SK-N-SH (cell line): ENCODE results near the gene OR51S1. TPM values are rescaled to one million over a fixed set of nuclear protein-coding genes. Genes with fewer than 3 reads are reported as not detected.

ENCODE experiments used
- CTCF ChIA-PET: fragments of 300-600, 350-600 bp; formaldehyde crosslinking; extraction: SDS; loops from one replicate; lab custom pipeline; 2021; lab: Yijun Ruan, JAX
- POLR2A ChIA-PET: fragments of 350-600 bp; sonication (Branson Sonifier 250); formaldehyde crosslinking; extraction: SDS; loops from one replicate; lab custom pipeline; 2020; ENCODE audit warnings: antibody characterized with exemption, inconsistent platforms; lab: Yijun Ruan, JAX
- DNase-seq: peaks from one replicate; pipeline ENCODE4 v3.0.0; 2012
- H2AFZ ChIP-seq: fragments of 200-600 bp; sonication (generic); 2 replicates; pipeline ENCODE4 v1.8.1; 2016; ENCODE audit warnings: antibody characterized with exemption, mild to moderate bottlenecking, low read depth
- H3F3A ChIP-seq: fragments of 200-600 bp; sonication (generic); replicated peaks from 2 replicates; pipeline ENCODE3; 2016; ENCODE audit warnings: antibody characterized with exemption, mild to moderate bottlenecking; ENCODE audit not compliant: insufficient read depth
- H3K27ac ChIP-seq, 2 experiments: fragments of 200-500 bp in 1 of 2; fragments of 200-600 bp in 1 of 2; sonication (Bioruptor generic) in 1 of 2; sonication (generic), shearing (Covaris generic) in 1 of 2; 2 replicates each; pipeline versions ENCODE4 v1.5.1 to v1.6.1; 2014 to 2016; ENCODE audit warnings: low read depth in 2 of 2, inconsistent platforms in 1 of 2, low read length in 1 of 2, mild to moderate bottlenecking in 1 of 2, mixed read lengths in 1 of 2
- H3K27me3 ChIP-seq: fragments of 200-600 bp; sonication (generic), shearing (Covaris generic); 2 replicates; pipeline ENCODE4 v1.6.1; 2016; ENCODE audit warnings: mixed run types; ENCODE audit not compliant: insufficient read depth
- H3K36me3 ChIP-seq, 2 experiments: fragments of 200-500 bp in 1 of 2; fragments of 200-600 bp in 1 of 2; sonication (Bioruptor generic) in 1 of 2; sonication (generic) in 1 of 2; replicated peaks in 1 of 2; 2 replicates each; pipeline versions ENCODE3 to v1.5.1; 2014 to 2016; ENCODE audit warnings: low read length in 1 of 2, mild to moderate bottlenecking in 1 of 2; ENCODE audit not compliant: insufficient read depth in 2 of 2, control insufficient read depth in 1 of 2
- H3K4me1 ChIP-seq, 2 experiments: fragments of 200-500 bp in 1 of 2; fragments of 200-600 bp in 1 of 2; sonication (Bioruptor generic) in 1 of 2; sonication (generic), shearing (Covaris generic) in 1 of 2; 2 replicates each; pipeline versions ENCODE4 v1.5.1 to v1.6.1; 2014 to 2016; ENCODE audit warnings: low read depth in 1 of 2, low read length in 1 of 2, mixed run types in 1 of 2; ENCODE audit not compliant: insufficient read depth in 2 of 2, control insufficient read depth in 1 of 2
- H3K4me2 ChIP-seq: fragments of 200-600 bp; sonication (generic), shearing (Covaris generic); 2 replicates; pipeline ENCODE4 v1.6.1; 2017; ENCODE audit warnings: mixed run types
- H3K4me3 ChIP-seq, 2 experiments: fragments of 200-500 bp in 1 of 2; fragments of 200-600 bp in 1 of 2; sonication (Bioruptor generic) in 1 of 2; sonication (generic), shearing (Covaris generic) in 1 of 2; 2 replicates each; pipeline versions ENCODE4 v1.5.1 to v1.8.1; 2014 to 2016; ENCODE audit warnings: low read depth in 2 of 2, inconsistent platforms in 1 of 2, low read length in 1 of 2, mild to moderate bottlenecking in 1 of 2, mixed read lengths in 1 of 2, moderate library complexity in 1 of 2
- H3K79me2 ChIP-seq: fragments of 200-600 bp; sonication (generic); 2 replicates; pipeline ENCODE4 v1.8.1; 2017; ENCODE audit warnings: mild to moderate bottlenecking; ENCODE audit not compliant: insufficient read depth
- H3K9ac ChIP-seq: fragments of 200-600 bp; sonication (generic); 2 replicates; pipeline ENCODE4 v1.6.1; 2017; ENCODE audit warnings: mixed run types
- H3K9me2 ChIP-seq: fragments of 200-600 bp; sonication (generic); 2 replicates; pipeline ENCODE4 v1.6.1; 2017; ENCODE audit warnings: mixed run types
- H3K9me3 ChIP-seq: fragments of 200-600 bp; sonication (generic); 2 replicates; pipeline ENCODE4 v1.6.1; 2017; ENCODE audit warnings: mixed run types, mild to moderate bottlenecking, moderate library complexity
- H4K20me1 ChIP-seq: fragments of 200-600 bp; sonication (generic); 2 replicates; pipeline ENCODE4 v1.6.1; 2017; ENCODE audit warnings: mild to moderate bottlenecking, mixed run types; ENCODE audit not compliant: insufficient read depth
- EP300 ChIP-seq, 2 experiments: IDR thresholded peaks; 2 replicates each; pipeline versions ENCODE4 v1.4.0 to v1.6.1; 2012; ENCODE audit warnings: borderline replicate concordance in 1 of 2, low read depth in 1 of 2, low read length in 1 of 2
- EZH2phosphoT487 ChIP-seq: fragments of 200-600 bp; sonication (generic); IDR thresholded peaks from 2 replicates; pipeline ENCODE4 v1.6.1; 2017; ENCODE audit warnings: low read depth, mixed run types, mild to moderate bottlenecking, antibody characterized with exemption, moderate library complexity, borderline replicate concordance
- FOSL2 ChIP-seq: IDR thresholded peaks from 2 replicates; pipeline ENCODE4 v1.4.0; 2012; ENCODE audit warnings: low read depth, mild to moderate bottlenecking, moderate library complexity, borderline replicate concordance
- FOXJ3 ChIP-seq: sonication (generic); formaldehyde crosslinking; IDR thresholded peaks from 2 replicates; pipeline ENCODE4 v1.5.1; 2020; ENCODE audit warnings: mild to moderate bottlenecking, missing genetic modification reagents
- FOXM1 ChIP-seq: IDR thresholded peaks from 2 replicates; pipeline ENCODE4 v1.4.0; 2012; ENCODE audit warnings: low read depth, mild to moderate bottlenecking
- GABPA ChIP-seq: IDR thresholded peaks from 2 replicates; pipeline ENCODE4 v1.4.0; 2012; ENCODE audit warnings: low read depth, mild to moderate bottlenecking
- GATA2 ChIP-seq: sonication (generic); formaldehyde crosslinking; IDR thresholded peaks from 2 replicates; pipeline ENCODE4 v1.5.0; 2020; ENCODE audit warnings: mild to moderate bottlenecking, missing genetic modification reagents
- MEF2A ChIP-seq: IDR thresholded peaks from 2 replicates; pipeline ENCODE4 v1.4.0; 2012; ENCODE audit warnings: low read depth, borderline replicate concordance
- MXI1 ChIP-seq: IDR thresholded peaks from 2 replicates; pipeline ENCODE4 v1.6.1; 2012; ENCODE audit warnings: mild to moderate bottlenecking, low read depth, low read length, improper control_type of control experiment
- NFIC ChIP-seq: IDR thresholded peaks from 2 replicates; pipeline ENCODE4 v1.4.0; 2012; ENCODE audit warnings: borderline replicate concordance
- NRF1 ChIP-seq: IDR thresholded peaks from 2 replicates; pipeline ENCODE4 v1.6.1; 2012; ENCODE audit warnings: low read depth, mild to moderate bottlenecking, low read length
- RAD21 ChIP-seq: IDR thresholded peaks from 2 replicates; pipeline ENCODE4 v1.6.1; 2012; ENCODE audit warnings: mild to moderate bottlenecking, low read length
- SIN3A ChIP-seq: IDR thresholded peaks from 2 replicates; pipeline ENCODE4 v1.6.1; 2012; ENCODE audit warnings: low read depth, mild to moderate bottlenecking, low read length, moderate library complexity, borderline replicate concordance
- SMC3 ChIP-seq: IDR thresholded peaks from 2 replicates; pipeline ENCODE4 v1.6.1; 2012; ENCODE audit warnings: low read depth, low read length, improper control_type of control experiment
- WGBS: methylation state at CpG from one replicate; pipeline ENCODE4 v1.1.6; 2017; ENCODE audit warnings: low lambda C conversion rate; 5-methylcytosine and 5-hydroxymethylcytosine counted together
- polyA plus RNA-seq, 3 experiments: library from polyadenylated mRNA; depleted of rRNA; stranded (reverse); fragments of >200 nt; gene quantifications; 2 replicates each; pipeline ENCODE4 v1.2.3, GENCODE V29; 2012
- TF ChIP-seq, protein P1 (sequence below): fragments of 150-350 bp; IDR thresholded peaks from 2 replicates; pipeline ENCODE4 v1.6.1; 2017; ENCODE audit warnings: antibody characterized with exemption, low read length, low read depth, borderline replicate concordance
- TF ChIP-seq, protein P2 (sequence below): fragments of 200-600 bp; sonication (generic); IDR thresholded peaks from 2 replicates; pipeline ENCODE4 v1.6.1; 2017; ENCODE audit warnings: antibody characterized with exemption, mild to moderate bottlenecking, moderate library complexity
- TF ChIP-seq, protein P3 (sequence below): fragments of 150-350 bp; IDR thresholded peaks from 2 replicates; pipeline ENCODE4 v1.6.1; 2016; ENCODE audit warnings: mild to moderate bottlenecking, low read depth, low read length
- TF ChIP-seq, protein P4 (sequence below): IDR thresholded peaks from 2 replicates; pipeline ENCODE4 v1.4.0; 2012; ENCODE audit warnings: low read depth, borderline replicate concordance
- TF ChIP-seq, protein P5 (sequence below): IDR thresholded peaks from 2 replicates; pipeline ENCODE4 v1.6.1; 2012; ENCODE audit warnings: mild to moderate bottlenecking, low read depth, low read length, moderate library complexity
- TF ChIP-seq, protein P6 (sequence below): IDR thresholded peaks from 2 replicates; pipeline ENCODE4; 2012
- TF ChIP-seq, protein P7 (sequence below): IDR thresholded peaks from 2 replicates; pipeline ENCODE4 v1.4.0; 2012; ENCODE audit warnings: low read depth

The OR51S1 gene
- polyA plus RNA-seq, 1 of the 3 experiments (the other 2 are of a cell fraction): not detected

DNA sequence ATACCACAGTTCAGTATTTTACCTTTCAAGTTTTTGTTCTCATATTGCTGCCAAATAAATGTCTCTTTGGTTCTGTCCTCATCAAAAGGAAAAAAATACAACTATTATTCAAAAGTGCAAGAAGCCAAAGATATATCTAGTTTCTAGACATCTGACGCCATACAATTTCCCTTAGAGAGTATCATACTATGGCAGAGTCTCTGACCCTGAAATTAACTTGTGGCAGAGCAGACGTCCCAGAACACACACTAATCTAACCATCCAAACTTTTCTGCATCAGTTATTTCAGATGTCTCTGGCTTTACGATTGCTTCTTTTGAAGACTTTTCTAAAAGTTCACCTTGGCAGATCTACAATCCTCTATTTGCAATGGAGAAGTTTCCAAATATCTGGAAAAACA lies 35.4 kb upstream of the OR51S1 start (continued):
- TF ChIP-seq, protein P1, sequence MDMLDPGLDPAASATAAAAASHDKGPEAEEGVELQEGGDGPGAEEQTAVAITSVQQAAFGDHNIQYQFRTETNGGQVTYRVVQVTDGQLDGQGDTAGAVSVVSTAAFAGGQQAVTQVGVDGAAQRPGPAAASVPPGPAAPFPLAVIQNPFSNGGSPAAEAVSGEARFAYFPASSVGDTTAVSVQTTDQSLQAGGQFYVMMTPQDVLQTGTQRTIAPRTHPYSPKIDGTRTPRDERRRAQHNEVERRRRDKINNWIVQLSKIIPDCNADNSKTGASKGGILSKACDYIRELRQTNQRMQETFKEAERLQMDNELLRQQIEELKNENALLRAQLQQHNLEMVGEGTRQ: no peak
- TF ChIP-seq FOXJ3 (CRISPR knock-in tag) (no peak), MXI1 (no peak), EZH2phosphoT487 (no peak), NRF1 (no peak), FOXM1 (no peak), SMC3 (no peak), MEF2A (no peak)
- TF ChIP-seq, protein P2, sequence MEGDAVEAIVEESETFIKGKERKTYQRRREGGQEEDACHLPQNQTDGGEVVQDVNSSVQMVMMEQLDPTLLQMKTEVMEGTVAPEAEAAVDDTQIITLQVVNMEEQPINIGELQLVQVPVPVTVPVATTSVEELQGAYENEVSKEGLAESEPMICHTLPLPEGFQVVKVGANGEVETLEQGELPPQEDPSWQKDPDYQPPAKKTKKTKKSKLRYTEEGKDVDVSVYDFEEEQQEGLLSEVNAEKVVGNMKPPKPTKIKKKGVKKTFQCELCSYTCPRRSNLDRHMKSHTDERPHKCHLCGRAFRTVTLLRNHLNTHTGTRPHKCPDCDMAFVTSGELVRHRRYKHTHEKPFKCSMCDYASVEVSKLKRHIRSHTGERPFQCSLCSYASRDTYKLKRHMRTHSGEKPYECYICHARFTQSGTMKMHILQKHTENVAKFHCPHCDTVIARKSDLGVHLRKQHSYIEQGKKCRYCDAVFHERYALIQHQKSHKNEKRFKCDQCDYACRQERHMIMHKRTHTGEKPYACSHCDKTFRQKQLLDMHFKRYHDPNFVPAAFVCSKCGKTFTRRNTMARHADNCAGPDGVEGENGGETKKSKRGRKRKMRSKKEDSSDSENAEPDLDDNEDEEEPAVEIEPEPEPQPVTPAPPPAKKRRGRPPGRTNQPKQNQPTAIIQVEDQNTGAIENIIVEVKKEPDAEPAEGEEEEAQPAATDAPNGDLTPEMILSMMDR: no peak
- TF ChIP-seq, protein P3, sequence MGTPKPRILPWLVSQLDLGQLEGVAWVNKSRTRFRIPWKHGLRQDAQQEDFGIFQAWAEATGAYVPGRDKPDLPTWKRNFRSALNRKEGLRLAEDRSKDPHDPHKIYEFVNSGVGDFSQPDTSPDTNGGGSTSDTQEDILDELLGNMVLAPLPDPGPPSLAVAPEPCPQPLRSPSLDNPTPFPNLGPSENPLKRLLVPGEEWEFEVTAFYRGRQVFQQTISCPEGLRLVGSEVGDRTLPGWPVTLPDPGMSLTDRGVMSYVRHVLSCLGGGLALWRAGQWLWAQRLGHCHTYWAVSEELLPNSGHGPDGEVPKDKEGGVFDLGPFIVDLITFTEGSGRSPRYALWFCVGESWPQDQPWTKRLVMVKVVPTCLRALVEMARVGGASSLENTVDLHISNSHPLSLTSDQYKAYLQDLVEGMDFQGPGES: no peak
- TF ChIP-seq, protein P4, sequence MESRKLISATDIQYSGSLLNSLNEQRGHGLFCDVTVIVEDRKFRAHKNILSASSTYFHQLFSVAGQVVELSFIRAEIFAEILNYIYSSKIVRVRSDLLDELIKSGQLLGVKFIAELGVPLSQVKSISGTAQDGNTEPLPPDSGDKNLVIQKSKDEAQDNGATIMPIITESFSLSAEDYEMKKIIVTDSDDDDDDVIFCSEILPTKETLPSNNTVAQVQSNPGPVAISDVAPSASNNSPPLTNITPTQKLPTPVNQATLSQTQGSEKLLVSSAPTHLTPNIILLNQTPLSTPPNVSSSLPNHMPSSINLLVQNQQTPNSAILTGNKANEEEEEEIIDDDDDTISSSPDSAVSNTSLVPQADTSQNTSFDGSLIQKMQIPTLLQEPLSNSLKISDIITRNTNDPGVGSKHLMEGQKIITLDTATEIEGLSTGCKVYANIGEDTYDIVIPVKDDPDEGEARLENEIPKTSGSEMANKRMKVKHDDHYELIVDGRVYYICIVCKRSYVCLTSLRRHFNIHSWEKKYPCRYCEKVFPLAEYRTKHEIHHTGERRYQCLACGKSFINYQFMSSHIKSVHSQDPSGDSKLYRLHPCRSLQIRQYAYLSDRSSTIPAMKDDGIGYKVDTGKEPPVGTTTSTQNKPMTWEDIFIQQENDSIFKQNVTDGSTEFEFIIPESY: no peak

DNA sequence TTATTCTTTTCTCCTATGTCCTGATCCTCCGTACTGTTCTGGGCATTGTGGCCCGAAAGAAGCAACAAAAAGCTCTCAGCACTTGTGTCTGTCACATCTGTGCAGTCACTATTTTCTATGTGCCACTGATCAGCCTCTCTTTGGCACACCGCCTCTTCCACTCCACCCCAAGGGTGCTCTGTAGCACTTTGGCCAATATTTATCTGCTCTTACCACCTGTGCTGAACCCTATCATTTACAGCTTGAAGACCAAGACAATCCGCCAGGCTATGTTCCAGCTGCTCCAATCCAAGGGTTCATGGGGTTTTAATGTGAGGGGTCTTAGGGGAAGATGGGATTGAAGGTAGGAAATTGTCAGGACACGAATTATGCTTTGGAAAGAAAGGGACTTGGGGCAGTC lies 33.5 kb upstream of the OR51S1 start:
- H3K9me2 ChIP-seq: no peaks in the 10 kb centered on the region
- POLR2A ChIA-PET: no interaction called here
- no peak overlapping the region for H3K4me2 ChIP-seq
- H3K27me3 ChIP-seq: no peaks in the 10 kb centered on the region
- WGBS: 1% methylated on average over 5 of the region's 5 CpGs
- no peak overlapping the region for H3K27ac ChIP-seq
- no peaks in the 10 kb centered on the region for H4K20me1 ChIP-seq
- H2AFZ ChIP-seq: no peak overlapping the region
- no peak overlapping the region for H3K9ac ChIP-seq
- no peak overlapping the region for H3K4me3 ChIP-seq
- CTCF ChIA-PET: no interaction called here
- no peak for DNase-seq
- no peaks in the 10 kb centered on the region for H3K36me3 ChIP-seq
- no peaks in the 10 kb centered on the region for H3K9me3 ChIP-seq
- no peaks in the 10 kb centered on the region for H3K4me1 ChIP-seq
- H3K79me2 ChIP-seq: no peaks in the 10 kb centered on the region
- H3F3A ChIP-seq: no peaks in the 10 kb centered on the region
- TF ChIP-seq, protein P5, sequence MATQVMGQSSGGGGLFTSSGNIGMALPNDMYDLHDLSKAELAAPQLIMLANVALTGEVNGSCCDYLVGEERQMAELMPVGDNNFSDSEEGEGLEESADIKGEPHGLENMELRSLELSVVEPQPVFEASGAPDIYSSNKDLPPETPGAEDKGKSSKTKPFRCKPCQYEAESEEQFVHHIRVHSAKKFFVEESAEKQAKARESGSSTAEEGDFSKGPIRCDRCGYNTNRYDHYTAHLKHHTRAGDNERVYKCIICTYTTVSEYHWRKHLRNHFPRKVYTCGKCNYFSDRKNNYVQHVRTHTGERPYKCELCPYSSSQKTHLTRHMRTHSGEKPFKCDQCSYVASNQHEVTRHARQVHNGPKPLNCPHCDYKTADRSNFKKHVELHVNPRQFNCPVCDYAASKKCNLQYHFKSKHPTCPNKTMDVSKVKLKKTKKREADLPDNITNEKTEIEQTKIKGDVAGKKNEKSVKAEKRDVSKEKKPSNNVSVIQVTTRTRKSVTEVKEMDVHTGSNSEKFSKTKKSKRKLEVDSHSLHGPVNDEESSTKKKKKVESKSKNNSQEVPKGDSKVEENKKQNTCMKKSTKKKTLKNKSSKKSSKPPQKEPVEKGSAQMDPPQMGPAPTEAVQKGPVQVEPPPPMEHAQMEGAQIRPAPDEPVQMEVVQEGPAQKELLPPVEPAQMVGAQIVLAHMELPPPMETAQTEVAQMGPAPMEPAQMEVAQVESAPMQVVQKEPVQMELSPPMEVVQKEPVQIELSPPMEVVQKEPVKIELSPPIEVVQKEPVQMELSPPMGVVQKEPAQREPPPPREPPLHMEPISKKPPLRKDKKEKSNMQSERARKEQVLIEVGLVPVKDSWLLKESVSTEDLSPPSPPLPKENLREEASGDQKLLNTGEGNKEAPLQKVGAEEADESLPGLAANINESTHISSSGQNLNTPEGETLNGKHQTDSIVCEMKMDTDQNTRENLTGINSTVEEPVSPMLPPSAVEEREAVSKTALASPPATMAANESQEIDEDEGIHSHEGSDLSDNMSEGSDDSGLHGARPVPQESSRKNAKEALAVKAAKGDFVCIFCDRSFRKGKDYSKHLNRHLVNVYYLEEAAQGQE: no peak
- TF ChIP-seq FOSL2 (no peak), GATA2 (CRISPR knock-in tag) (no peak), RAD21 (no peak), GABPA (no peak), MEF2A (no peak), EZH2phosphoT487 (no peak), SIN3A (no peak), EP300 (IDR thresholded peaks at IDR 0.05; ENCODE audit: borderline replicate concordance in 1 of 2, low read depth in 1 of 2, low read length in 1 of 2) (no peak), NFIC (no peak), FOXJ3 (CRISPR knock-in tag) (no peak)
- TF ChIP-seq, protein P6, sequence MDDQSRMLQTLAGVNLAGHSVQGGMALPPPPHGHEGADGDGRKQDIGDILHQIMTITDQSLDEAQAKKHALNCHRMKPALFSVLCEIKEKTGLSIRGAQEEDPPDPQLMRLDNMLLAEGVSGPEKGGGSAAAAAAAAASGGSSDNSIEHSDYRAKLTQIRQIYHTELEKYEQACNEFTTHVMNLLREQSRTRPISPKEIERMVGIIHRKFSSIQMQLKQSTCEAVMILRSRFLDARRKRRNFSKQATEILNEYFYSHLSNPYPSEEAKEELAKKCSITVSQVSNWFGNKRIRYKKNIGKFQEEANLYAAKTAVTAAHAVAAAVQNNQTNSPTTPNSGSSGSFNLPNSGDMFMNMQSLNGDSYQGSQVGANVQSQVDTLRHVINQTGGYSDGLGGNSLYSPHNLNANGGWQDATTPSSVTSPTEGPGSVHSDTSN: no peak
- TF ChIP-seq, protein P7, sequence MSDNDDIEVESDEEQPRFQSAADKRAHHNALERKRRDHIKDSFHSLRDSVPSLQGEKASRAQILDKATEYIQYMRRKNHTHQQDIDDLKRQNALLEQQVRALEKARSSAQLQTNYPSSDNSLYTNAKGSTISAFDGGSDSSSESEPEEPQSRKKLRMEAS: no peak
